GM18870 (cell line): ENCODE data around the gene MAP9.
"Not testable (repeated sequence)": the region's sequence is repeated elsewhere in the genome, so short reads cannot be mapped to it uniquely, and the experiment has no call there.

Experiments
- ATAC-seq: cut with Tn5 transposase; IDR thresholded peaks from one replicate; pipeline ENCODE4 v1.9.1; 2021; ENCODE audit warnings: moderate library complexity; ENCODE audit not compliant: unreplicated experiment

MAP9 gene

GRCh38 chr4:155353923-155354540, 22.7 kb downstream of the MAP9 start:
- peak; percentile 94 for ATAC-seq

- ATAC-seq = no peak
Observed at GRCh38 chr4:155342142-155342541, 34.6 kb downstream of the MAP9 start.

GRCh38 chr4:155339999-155340398, 36.8 kb downstream of the MAP9 start:
- ATAC-seq = no peak

GRCh38 chr4:155339588-155339987, 37.2 kb downstream of the MAP9 start:
- no peak for ATAC-seq

- no peak for ATAC-seq
Observed at GRCh38 chr4:155338196-155338595, 38.6 kb downstream of the MAP9 start.

GRCh38 chr4:155336242-155336641, 40.5 kb downstream of the MAP9 start:
- no peak for ATAC-seq

- ATAC-seq = no peak
Observed at GRCh38 chr4:155331478-155331877, 45.3 kb downstream of the MAP9 start.

- no peak for ATAC-seq
Observed at GRCh38 chr4:155322782-155323181, 54.0 kb downstream of the MAP9 start.

- no peak for ATAC-seq
Observed at GRCh38 chr4:155321006-155321405, 55.8 kb downstream of the MAP9 start.

- ATAC-seq = no peak
Observed at GRCh38 chr4:155319516-155319915, 57.2 kb downstream of the MAP9 start.

GRCh38 chr4:155312027-155312426, 64.7 kb downstream of the MAP9 start:
- ATAC-seq = not testable (repeated sequence)

- ATAC-seq = no peak
Observed at GRCh38 chr4:155307731-155308277, 69.0 kb downstream of the MAP9 start.

GRCh38 chr4:155305619-155306018, 71.1 kb downstream of the MAP9 start:
- no peak for ATAC-seq

GRCh38 chr4:155304375-155304774, 72.4 kb downstream of the MAP9 start:
- ATAC-seq = no peak

- no peak for ATAC-seq
Observed at GRCh38 chr4:155299103-155299502, 77.7 kb downstream of the MAP9 start.
